ENCODE measurements around the gene TNS1. TPM values are rescaled to one million over a fixed set of nuclear protein-coding genes. Genes with fewer than 3 reads are reported as not detected.

Gene TNS1
- total RNA-seq, 1 donor from 2014 or later: 11.6 TPM

GRCh38 chr2:217900010-217900779 lies 102.6 kb downstream of the TNS1 start:
- no peak for DNase-seq (ENCODE audit: low spot score)
- Mint-ChIP-seq H3K27me3 (ENCODE audit: unreplicated experiment) (peaks cover 12% of the 10 kb centered on the region), H3K9me3 (ENCODE audit: unreplicated experiment) (no peaks in the 10 kb centered on the region), H3K4me3 (ENCODE audit: unreplicated experiment) (peak overlapping the region; percentile 65), H3K27ac (ENCODE audit: unreplicated experiment) (no peak overlapping the region), H3K36me3 (ENCODE audit: low read depth, unreplicated experiment) (no peaks in the 10 kb centered on the region), H3K4me1 (ENCODE audit: unreplicated experiment) (peaks cover 19% of the 10 kb centered on the region)
- TF ChIP-seq CTCF (IDR thresholded peaks at IDR 0.05; ENCODE audit: unreplicated experiment): no peak

- Mint-ChIP-seq H3K4me3 (ENCODE audit: unreplicated experiment) (no peak overlapping the region), H3K4me1 (ENCODE audit: unreplicated experiment) (peaks cover 16% of the 10 kb centered on the region), H3K27me3 (ENCODE audit: unreplicated experiment) (peaks cover 12% of the 10 kb centered on the region), H3K9me3 (ENCODE audit: unreplicated experiment) (no peaks in the 10 kb centered on the region), H3K27ac (ENCODE audit: unreplicated experiment) (no peak overlapping the region), H3K36me3 (ENCODE audit: low read depth, unreplicated experiment) (peaks cover 4% of the 10 kb centered on the region)
- peak; percentile 59 for TF ChIP-seq CTCF (IDR thresholded peaks at IDR 0.05; ENCODE audit: unreplicated experiment)
- peak; percentile 71 for DNase-seq (ENCODE audit: low spot score)
Observed at GRCh38 chr2:217899231-217900009, 103.4 kb downstream of the TNS1 start.

GRCh38 chr2:217897816-217898806 lies 104.7 kb downstream of the TNS1 start:
- Mint-ChIP-seq H3K4me3 (ENCODE audit: unreplicated experiment) (no peak overlapping the region), H3K9me3 (ENCODE audit: unreplicated experiment) (no peaks in the 10 kb centered on the region), H3K4me1 (ENCODE audit: unreplicated experiment) (peaks cover 4% of the 10 kb centered on the region), H3K27me3 (ENCODE audit: unreplicated experiment) (peaks cover 11% of the 10 kb centered on the region), H3K27ac (ENCODE audit: unreplicated experiment) (no peak overlapping the region), H3K36me3 (ENCODE audit: low read depth, unreplicated experiment) (peaks cover 4% of the 10 kb centered on the region)
- no peak for TF ChIP-seq CTCF (IDR thresholded peaks at IDR 0.05; ENCODE audit: unreplicated experiment)
- no peak for DNase-seq (ENCODE audit: low spot score)

- DNase-seq (ENCODE audit: low spot score): no peak
- TF ChIP-seq CTCF (IDR thresholded peaks at IDR 0.05; ENCODE audit: unreplicated experiment): no peak
- H3K4me1 Mint-ChIP-seq (ENCODE audit: unreplicated experiment): peaks cover 2% of the 10 kb centered on the region
- no peak overlapping the region for H3K27ac Mint-ChIP-seq (ENCODE audit: unreplicated experiment)
- H3K36me3 Mint-ChIP-seq (ENCODE audit: low read depth, unreplicated experiment): peaks cover 4% of the 10 kb centered on the region
- no peak overlapping the region for H3K4me3 Mint-ChIP-seq (ENCODE audit: unreplicated experiment)
- no peaks in the 10 kb centered on the region for H3K9me3 Mint-ChIP-seq (ENCODE audit: unreplicated experiment)
- H3K27me3 Mint-ChIP-seq (ENCODE audit: unreplicated experiment): peaks cover 12% of the 10 kb centered on the region
Observed at GRCh38 chr2:217897091-217897715, 105.6 kb downstream of the TNS1 start.

Measured in endothelial cell (in vitro differentiated cells).